ENCODE results near the gene OR9Q1.
"Not testable (repeated sequence)": the region's sequence is repeated elsewhere in the genome, so short reads cannot be mapped to it uniquely, and the experiment has no call there.

OR9Q1 gene

DNA sequence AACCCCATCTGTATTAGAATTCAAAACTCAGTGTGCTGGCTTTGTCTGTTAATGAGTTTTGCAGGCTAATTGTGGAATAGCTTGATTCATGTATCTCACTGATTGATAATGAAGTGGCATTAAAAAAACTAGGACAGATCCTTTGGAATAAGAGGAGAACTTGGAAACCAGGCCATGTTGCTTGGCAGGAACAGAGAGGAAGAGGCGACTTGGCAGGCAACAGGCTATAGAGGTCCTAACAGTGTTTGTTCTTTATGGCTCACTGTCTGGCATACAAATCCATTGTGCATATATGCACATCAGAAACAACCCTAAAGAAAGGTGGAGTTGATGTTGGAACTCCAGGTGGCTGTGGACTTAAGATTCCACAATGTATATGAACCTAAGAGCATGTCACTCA is 119.1 kb downstream of the OR9Q1 start:
- DNase-seq = no peak

DNA sequence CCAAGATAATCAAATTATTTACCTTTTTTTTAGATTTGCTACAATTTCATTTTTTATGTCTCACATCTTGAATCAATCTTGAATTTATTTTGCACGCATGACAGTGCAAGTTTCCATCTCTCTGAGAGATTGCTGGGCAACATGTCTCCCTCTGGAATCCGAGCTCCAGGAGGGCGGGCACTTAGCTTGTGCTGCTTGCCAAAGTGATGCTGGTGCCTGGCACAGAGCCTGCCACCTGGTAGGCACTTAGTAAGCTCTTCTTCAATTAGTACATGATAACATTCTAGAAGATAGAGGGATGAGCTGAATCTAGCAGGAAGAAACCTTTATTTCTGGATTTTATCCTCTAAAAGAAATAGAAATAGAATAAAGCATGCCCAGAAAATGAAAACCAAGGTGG is 129.1 kb downstream of the OR9Q1 start:
- no peak for DNase-seq

DNA sequence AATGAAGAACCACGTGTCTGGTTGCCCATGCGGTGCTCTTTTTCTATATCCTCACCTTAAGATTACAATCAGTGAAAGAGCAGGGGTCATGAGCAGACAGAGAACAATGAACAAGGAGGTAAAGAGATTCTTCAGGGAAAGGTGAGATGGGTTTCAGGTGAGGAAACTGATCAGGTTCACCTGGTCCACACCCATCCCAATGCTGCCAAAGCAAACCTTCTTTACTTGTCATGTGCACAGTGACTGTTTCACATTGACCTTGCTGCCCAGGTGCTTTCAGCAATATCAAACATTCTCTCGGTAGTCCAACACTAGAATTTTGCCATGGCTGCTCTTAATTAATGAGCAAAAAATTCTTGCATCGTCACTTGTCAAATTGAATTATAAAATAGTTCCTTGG is 140.7 kb downstream of the OR9Q1 start:
- DNase-seq = no peak

DNA sequence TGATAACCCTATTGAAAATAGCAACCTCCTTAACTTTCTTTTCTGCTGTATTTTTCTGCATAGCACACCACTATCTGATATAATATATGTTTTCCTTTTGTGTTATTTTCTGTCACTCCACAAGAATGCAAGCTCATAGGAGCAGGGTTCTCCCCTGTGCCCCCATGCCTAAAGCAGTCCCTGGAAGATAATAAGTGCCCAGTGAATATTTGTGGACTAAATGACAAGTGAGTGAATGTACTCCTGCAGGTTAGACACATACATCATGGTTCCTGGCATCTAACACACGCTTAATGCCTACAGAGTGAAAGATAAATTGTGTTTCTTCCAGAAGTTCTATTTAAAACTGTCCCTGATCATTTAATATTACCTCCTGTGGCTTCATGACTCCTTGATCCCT is 141.3 kb downstream of the OR9Q1 start:
- no peak for DNase-seq

DNA sequence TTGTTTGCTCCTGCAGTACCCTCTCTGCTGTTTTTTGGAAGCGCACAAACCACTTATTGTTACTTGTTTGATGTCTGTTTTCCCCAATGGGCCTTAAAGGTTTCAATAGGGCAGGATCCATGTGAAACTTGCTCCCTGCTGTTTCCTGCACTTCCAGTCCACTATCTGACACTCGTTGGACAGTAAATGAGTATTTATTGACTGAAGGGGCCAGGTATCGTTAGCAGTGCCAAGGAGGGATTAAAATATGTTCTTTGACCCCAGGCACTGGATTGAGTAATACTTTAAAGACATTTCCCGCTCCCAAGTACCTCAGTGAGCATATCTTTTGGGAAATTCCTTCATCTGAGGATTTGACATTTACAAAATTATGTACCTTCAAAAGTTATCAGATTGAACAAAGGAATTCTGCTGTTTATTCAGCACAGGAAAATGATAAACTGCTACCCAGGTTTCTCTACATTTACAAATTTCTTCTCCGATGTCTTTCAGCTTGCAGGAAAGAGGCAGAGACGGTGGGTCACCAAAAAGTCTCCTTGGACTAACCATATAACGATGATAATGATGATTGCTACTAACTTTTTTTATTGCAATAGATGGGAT is 141.9 kb downstream of the OR9Q1 start:
- DNase-seq = no peak

DNA sequence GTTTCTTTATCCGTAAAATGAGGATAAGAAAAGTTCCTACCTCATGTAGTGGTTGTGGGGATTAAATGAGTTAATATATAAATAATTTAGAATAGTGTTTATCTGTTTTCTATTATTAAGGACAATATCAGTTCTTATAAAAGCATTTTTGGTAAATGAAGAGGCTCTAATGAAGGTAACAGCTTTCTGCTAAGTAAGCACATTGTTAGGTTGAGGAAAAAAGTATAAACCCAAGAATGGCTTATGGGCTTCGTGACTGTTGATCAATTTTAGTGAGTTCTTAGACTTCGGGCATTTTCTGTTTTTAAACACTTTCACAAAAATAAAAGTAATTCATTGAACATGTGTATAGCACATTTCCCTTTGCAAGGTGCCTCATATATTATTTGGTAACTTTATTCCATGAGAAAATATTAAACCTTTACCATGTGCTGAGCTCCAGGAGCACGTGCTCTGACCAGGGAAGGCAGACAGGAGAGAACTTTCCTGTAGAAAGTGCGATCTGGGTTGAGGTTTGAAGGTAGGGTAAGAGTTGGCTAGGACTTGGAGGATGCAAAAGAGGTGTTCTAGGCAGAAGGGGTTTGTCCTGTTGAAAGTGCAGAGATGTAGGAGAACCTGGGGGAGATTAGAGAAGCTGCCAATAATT is 153.9 kb downstream of the OR9Q1 start:
- DNase-seq = no peak

DNA sequence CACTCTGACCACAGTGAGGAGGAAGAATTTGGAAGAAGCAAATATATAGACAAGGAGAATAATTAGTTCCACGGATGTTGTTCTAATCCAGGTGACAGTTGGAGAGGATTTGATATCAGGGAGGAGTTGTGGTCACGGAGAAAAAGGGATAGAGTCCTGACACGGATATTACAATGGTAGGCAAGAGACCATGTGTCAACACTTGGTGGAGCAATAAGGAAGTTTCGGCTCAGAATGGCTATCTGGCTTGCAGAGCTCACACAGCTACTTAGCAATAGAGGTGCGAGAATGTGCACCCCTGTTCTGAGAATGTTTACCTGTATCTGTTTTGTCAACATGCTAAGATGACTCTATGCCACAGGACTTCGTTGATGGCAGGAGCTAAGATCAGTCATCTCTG is 154.8 kb downstream of the OR9Q1 start:
- DNase-seq = no peak

DNA sequence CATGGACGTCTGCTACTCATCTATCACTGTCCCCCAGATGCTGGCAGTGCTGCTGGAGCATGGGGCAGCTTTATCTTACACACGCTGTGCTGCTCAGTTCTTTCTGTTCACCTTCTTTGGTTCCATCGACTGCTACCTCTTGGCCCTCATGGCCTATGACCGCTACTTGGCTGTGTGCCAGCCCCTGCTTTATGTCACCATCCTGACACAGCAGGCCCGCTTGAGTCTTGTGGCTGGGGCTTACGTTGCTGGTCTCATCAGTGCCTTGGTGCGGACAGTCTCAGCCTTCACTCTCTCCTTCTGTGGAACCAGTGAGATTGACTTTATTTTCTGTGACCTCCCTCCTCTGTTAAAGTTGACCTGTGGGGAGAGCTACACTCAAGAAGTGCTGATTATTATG is 156.0 kb downstream of the OR9Q1 start:
- DNase-seq = no peak

DNA sequence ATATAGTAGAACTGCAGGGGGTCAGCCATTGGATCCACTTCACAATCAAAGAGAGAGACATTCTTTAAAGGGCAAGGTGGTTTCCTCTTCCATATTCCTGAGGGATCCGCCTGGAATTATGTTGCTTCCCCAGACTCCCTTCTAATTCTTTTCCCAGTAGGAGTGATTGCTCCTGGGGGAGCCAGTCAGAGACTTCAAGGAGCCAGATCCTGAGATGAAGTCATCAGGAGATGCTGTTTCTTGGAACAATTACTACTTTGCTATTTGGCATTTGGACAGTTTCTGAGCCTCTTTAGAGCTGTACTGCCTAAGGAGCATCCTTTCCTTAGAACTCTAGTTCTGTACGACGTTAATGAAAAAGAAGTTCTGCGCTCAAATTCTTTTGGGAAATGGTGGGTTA is 163.3 kb downstream of the OR9Q1 start:
- DNase-seq = no peak

DNA sequence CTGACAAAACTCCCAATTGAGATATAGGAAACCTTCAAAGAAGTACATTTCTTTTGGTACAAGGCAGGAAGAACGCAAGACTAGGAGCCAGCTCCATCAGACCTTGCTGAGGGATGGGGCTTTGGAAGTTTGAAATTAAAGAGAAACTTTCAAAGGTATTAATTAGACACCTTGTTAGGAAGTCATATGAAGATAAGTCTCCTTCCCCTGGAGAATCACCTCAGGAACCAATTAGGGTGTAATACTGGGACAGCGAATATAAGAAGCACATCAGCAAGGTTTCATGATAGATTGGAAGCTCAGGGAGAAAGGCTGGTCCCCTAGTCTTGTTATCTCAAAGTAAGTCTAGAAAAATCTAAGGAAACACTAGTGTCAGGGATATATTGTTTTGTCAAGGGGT is 165.1 kb downstream of the OR9Q1 start, which contains the start of gene OR9Q2:
TSS of gene OR9Q2 (plus strand) at position 301 of the 400 bp plus-strand sequence. CDS start 1,421 bp downstream, outside the sequence.
- DNase-seq = no peak

DNA sequence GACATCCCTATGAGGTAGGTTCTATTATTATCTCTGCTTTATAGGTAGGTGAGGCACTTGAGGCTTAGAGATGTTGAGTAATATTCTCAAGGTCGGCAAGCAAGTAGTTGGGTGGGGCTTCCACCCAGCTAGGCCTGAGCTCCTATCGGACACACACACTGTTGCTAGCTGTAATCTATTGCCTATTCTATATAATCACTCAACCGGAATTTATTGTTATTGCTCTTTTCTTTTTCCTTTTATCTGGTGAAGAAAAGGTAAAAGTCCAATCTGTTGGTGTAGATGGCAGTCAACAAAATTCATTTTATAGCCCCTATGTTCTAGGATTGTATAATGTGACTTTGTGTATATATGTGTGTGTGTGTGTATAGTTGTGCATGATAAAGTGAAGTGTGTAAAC is 168.5 kb downstream of the OR9Q1 start:
- no peak for DNase-seq

DNA sequence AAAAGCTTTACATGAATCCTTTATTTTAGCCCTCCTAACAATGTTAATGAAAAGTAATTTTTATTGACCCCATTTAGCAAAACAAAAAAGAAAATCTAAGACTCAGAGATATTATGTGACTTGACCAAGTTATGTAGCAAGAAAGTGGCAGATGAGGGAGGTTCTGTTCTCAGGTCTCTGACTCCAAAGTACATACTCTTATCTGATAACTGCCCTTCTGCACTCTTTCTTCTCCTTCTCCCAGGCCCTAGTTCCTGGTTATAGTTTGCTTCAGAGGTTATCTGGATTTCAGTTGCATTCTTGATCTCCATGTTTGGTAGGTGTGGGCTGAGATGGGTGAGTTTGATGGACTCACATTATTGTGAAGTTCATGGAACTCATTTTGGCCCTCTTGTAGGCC is 169.7 kb downstream of the OR9Q1 start:
- no peak for DNase-seq

DNA sequence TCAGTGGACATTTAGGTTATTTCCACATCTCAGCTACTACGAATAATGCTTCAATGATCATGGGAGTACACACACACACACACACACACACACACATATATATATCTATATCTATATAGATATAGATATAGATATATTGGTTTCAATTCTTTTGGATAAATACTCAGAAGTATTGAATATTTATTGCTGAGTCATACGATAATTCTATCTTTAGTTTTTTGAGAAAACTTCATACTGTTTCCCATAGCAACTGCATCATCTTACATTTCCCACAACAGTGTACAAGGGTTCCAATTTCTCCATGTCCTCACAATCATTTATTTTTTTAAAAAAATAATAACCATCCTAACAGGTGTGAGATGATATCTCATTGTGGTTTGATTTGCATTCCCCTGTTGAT is 172.3 kb downstream of the OR9Q1 start:
- DNase-seq = no peak

DNA sequence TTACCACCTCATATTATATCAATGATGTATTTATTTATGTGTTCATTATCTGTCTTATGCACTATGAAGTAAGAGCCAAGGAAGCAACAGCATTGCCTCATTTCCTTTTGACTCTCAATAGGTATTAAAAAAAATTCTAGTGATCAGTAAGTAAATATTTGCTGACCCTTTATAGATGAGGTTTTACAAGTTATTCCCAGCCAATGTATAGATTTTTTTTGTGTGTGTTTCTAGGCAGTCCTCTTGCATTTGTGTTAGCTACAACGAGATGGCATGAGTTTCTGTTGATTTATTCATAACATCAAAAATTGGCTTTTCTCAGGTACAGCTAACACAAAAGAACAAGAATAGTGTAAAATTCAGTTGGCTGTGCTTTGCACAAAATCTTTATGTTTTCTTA is 175.6 kb downstream of the OR9Q1 start:
- no peak for DNase-seq

DNA sequence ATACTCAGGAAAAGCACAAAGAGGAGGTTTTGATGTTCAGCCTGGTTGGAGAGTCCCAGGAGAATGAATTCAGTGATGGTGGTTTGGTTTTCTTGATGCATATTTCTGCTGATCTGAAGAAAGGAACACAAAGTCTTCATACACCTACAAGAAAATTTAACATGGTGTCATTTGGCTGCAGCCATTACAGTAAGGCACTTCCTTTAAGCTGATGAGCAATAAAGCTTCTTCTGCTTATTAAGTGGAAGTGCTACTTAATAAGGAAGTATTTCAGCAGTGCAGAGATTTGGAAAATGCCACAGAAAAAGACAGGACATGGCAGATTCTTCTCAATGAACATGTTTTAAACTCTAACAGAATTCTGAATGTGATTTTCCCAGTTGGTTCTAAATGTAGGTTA is 180.4 kb downstream of the OR9Q1 start, which contains the start of gene OR1S2:
TSS of gene OR1S2 (minus strand) at position 101 of the 400 bp plus-strand sequence. CDS start at position 101, 0 bp downstream.
- DNase-seq = no peak

DNA sequence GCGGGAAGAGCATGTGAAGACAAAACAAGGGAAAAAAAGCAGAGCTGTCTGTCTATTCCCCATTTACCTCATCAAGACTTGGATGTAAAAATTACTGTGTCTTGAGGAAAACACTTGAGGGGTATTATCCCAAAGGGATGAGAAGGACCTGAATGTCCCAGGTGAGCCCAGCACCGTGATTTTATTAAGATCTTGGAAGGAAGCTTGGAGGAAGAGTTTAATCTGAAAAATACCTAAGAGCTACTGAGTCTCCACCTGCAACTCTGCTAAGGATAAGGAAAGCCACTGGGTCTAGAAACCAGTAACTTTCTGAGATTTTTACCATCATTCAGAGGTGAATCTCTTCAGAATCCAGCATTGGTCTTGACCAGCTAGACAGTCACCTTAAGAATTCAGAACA is 188.7 kb downstream of the OR9Q1 start, which contains the start of gene OR1S1:
TSS of gene OR1S1 (plus strand) at position 301 of the 400 bp plus-strand sequence.
- DNase-seq = not testable (repeated sequence)

DNA sequence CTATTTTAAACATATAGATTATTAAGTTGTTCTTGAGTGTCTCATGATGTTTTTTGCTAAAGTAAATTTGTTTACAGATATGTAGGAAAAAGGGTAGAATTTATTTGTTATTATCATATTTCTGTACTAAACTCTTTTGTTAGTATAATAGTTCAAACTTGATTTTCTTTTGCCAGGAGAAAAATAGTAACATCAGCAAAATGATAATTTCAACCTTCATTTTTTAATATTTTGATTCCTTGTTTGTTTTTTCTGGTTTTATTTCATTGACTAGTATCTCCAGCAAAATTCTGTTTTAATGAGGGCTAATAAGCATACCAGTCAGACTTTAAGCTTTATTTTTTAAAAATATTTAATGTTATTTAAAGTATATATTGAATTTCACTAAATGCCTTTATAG is 192.8 kb downstream of the OR9Q1 start:
- no peak for DNase-seq

DNA sequence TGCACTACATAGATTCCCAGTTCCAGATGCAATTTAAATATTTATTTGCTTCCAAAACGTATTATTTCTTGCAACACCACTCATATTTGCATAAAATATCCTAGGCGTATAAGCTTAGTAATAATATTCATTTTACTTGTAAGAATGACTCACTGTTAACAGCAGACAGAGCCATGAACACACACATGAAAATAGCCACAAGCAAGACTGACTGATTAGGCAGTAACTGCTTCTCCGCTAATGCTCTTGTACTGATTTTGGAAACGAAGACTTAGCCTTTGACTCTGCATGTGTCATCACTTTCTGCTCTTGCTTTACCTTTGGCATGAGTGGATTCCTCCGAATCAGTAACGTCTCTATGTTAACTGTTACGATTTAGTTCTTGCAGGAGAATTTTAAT is 199.0 kb downstream of the OR9Q1 start:
- no peak for DNase-seq

DNA sequence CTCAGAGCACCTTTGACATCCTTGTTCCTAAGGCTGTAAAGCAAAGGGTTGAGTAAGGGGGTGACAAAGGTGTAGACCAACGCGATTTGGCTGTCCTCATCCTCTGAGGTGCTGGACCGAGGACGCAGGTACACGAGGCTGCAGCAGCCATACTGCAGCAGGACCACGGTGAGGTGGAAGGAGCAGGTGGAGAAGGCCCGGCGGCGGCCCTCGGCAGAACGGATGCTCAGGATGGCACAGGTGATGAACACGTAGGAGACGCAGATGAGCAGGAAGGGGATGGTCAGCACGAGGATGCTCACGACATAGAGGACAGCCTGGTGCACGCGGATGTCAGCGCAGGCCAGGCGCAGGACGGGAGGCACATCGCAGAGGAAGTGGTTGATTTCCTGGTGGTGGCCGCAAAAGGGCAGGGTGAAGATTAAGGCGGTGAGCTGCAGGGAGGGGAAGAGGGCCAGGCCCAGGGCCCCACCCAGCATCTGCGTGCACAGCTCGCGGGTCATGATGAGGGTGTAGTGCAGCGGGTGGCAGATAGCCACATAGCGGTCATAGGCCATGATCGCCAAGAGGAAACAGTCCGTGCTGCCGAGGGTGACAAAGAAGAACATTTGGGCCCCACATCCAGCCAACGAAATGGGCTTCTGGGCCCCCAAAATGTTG is 204.4 kb downstream of the OR9Q1 start:
- DNase-seq = no peak

All from CD4-positive, alpha-beta T cell treated with Interferon alpha-2 for 1 hour (primary cell).